DMS153 treated with DMSO at 0.1 percent for 48 hours (cell line): ENCODE data around the gene FOXL3.

Source experiments
- DNase-seq: peaks from one replicate; lab custom pipeline; 2025; ENCODE audit not compliant: unreplicated experiment; lab: John Stamatoyannopoulos, UW

The FOXL3 gene

DNA sequence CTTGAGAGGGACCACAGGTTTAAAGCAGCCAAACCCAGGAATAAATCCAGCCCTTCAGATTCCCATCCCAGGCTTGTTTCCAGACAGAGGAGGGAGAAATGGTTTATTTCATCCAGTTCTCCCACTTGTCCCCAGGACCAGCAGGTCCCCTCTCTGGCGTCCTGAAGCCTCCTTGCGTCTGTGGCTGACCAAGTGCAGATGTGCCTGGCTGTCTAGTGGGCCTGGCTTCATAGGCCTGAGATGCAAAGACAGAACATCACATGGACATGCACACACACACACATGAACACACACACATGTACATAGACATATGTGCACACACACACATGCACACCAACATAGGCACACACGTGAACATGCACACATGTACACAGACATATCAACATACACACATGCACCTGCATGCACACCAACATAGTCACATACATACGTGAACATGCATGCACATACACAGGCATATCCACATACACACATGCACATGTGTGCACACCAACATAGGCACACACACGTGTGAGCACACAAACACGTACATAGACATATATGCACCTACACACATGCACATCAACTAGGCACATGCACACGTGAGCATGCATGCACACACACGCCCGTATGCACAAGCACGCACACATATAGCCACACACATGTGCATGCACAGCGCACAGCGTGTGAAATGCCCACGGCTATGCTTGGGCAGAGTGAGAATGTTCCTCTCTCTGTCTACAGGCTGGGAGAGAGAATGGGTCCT is 10.7 kb downstream of the FOXL3 start:
- DNase-seq: no peak

DNA sequence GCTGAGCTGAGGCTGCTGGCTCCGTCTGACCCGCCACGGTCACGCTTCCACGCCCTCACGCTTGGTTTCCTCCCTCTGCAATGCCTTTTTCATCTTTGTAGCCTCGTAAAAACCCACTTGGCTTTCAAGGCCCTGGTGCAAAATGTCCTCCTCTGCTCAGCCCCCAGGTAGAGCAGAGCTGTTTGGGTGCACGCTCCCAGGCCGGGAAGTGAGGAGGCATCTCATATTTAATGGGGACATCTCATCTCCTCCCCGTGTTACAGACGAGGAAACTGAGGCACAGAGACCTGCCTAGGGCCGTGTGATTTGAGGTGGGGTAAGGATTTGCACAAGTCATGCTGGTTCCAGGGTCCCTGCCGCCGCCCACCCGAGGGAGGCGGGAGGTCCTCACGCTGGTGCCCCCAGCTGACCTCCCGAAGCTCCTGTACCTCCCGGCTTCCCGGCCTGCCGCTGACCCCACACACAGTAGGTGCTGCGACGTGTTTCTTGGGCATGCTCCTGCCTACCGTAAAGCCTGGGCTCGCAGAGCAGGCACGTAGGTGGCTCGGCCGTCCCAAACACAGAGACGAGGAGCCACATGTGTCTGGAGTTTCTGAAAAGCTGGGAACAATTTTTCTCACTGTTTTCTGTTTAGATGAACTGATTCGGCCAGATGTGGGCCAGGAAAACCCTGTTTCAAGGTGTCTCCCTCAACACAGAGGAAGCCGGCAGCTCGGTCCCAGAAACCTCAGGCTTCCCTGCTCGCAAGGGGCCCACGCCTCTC is 11.5 kb downstream of the FOXL3 start:
- no peak for DNase-seq

DNA sequence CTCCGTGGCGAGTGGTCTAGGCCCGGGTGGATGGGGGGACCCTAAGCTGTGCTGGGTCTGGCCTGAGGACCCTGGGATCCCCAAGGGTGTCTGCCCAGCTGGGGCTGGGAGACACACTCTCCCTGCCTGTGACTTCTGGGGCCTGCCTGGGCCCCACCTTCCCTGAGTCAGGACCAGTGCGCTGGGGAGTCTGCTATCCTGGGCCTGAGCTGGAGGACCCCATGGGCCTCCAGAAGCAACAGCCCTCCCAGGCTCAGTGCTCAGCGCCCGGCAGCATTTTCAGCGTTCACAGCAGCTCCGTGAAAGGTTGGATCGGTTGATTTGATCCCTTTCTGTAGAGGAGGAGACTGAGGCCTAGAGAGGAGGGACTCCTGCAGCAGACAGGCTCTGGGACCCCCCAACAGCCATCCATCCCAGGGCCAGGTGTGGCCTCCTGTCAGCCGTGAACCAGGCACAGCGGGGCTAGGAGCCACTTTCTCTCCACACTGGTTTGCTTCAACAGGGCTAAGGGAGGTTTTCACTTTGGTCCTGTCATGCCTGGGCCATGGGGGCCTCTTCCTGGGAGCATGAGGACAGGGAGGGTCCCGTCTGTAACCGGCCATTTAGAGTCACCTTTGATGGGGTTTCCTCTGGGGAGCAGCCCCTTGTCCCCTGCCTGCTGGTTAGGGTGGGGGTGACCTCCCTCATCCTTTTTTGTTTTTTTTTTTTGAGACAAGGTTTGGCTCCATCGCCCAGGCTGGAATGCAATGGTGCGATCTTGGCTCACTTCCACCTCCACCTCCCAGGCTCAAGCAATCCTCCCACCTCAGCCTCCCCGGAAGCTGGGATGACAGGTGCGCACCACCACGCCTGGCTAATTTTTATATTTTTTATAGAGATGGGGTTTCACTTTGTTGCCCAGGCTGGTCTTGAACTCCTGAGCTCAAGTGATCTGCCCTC is 12.4 kb downstream of the FOXL3 start:
- no peak for DNase-seq

DNA sequence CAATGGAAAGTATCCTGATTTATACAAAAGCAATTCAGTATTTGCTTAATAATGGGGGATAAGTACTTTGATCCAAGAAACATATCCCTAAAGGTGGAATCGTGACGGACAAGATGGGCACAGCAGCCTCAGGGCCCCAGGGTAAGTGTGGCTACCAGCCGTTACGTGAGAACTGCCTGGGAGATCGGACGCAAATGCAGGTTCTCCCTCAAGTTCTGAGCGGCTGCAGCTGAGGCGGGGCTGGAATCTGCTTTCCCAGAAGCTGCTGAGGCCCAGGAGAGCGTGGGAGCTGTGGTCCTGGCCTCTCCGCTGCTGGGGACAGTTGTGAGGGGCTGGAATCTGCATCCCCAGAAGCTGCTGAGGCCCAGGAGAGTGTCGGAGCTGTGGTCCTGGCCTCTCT is 13.5 kb downstream of the FOXL3 start:
- DNase-seq: no peak

DNA sequence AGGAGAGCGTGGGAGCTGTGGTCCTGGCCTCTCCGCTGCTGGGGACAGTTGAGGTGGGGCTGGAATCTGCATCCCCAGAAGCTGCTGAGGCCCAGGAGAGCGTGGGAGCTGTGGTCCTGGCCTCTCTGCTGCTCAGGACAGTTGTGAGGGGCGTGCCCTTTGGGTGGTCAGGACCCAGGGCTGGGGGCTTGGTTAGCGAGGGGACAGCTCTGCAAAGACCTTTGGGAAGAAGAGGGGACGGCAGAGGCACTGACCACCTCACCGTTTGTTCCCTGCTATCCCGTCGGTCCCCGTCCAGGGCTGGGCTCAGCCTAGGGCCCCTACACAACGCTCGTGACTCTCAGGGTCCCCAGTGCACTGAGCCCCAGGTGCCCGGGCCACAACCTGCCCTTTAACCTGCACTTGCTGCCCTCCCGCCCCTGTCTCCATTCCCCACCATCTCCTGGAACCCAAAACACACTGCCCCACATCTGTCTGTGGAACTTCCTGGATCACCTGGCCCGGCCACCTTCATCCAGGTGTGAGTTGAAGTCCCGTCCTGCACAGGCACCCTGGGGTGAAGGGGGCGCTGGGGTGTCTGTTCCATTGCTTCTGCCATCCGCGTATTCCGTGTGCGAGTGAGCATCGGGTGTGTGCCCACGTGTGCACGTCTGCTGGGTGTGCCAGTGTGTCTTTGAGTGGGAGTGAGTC is 14.1 kb downstream of the FOXL3 start:
- no peak for DNase-seq

DNA sequence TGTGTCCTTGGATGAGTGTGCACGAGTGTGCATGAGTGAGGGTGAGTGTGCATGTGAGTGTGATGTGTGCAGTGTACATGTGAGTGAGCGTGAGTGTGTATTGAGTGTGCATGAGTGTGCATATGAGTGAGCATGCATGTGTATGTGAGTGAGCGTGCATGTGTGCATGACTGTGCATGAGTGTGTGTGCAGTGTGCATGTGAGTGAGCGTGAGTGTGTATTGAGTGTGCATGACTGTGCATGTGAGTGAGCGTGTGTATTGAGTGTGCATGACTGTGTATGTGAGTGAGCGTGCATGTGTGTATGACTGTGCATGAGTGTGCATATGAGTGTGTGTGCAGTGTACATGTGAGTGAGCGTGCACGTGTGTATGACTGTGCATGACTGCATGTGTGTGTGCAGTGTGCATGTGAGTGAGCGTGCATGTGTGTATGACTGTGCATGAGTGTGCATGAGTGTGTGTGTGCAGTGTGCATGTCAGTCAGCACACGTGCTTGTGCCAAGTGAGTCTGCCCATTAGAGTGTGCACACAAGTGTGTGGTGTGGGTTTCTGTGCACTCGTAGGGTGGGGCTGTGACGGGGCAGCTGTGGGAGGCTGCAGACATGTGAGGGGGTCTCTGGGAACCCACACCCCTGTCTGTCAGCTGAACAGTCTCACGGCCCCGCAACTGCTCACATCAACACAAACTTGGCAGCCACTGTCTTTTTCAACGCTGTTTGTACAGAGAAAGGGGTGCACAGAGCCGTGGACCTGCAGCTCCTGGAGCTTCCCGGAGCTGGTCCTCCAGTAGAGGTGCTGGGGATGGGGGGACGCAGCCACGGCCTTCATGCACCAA is 14.8 kb downstream of the FOXL3 start:
- no peak for DNase-seq

DNA sequence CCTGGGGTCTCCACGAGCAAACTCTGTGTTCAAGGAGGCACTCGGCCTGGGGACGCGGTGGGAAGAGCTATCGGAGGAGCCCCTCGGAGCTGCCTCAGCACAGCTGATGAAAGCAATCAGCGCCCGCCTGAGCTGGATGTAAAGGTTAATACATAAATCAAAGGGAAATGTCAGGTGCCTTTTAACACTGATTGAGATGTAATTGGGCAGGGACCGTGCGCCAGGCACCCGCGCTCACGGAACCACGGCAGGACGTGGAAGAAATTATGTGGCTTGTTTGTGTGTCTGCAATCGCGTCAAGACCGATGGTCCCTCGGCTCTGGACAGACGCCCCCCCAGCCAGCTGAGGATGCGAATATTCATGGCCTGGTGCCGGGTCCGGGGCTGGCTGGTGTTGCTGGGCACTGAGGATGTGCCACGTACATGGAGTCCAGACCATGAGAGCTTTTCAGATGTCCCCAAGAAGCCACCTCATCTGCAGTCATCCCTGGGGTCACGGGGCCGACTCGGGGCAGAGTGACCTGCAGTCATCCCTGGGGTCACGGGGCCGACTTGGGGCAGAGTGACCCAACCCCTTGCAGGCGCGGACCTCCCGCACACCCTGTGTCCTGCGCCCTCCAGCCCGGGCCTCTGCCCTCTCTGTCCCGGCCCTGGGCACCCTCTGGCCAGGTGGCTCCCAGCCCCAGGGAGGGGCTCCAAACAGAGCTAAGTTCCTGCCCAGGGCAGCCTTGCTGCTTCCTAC is 15.6 kb downstream of the FOXL3 start:
- DNase-seq: no peak

DNA sequence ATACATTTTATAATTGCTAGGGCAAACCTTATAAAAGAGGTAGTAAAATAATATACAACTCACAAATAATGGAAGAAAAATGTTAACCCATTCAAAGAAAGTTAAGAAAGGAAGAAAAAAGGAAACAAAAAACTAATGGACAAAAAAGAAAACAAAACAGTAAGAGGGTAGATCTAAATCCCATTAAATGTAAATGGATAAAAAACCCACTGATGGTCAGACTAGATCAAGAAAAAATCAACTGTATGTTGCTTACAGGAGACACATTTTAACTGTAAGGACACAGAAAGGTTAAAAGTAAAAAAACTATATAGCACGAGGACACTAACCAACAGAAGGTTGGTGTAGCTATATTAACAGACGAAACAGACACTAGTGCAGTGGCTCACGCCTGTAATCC is 18.0 kb downstream of the FOXL3 start:
- no peak for DNase-seq

DNA sequence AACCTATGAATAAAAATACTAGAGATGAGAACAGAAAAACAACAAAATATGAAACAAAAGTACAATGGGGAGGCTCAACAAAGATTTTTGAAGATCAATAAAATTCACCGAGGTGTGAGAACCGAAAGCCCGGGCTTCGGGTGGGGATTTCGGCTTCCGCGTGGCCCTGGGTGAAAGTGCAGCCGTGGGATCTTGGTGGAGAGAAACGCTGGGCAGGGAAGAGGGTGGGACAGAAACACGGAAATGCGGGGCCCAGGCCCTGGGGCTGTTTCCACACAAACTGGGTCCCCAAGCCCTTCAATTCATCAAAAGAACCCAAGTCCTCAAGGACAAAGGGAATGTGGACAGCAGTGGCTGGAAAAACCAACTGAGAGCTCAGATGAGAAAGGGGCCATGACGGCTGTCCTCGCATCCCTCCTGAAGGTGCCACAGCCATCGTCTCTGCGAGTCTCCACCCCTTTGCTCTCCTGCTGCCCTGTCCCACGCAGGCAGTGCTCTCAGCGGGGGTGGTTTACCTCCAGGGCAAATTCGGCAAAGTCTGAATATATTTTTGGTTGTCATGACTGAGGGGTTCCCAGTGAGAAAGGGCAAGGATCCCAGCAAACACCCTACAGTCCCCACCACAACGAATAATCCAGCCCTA is 19.7 kb downstream of the FOXL3 start:
- DNase-seq: no peak

DNA sequence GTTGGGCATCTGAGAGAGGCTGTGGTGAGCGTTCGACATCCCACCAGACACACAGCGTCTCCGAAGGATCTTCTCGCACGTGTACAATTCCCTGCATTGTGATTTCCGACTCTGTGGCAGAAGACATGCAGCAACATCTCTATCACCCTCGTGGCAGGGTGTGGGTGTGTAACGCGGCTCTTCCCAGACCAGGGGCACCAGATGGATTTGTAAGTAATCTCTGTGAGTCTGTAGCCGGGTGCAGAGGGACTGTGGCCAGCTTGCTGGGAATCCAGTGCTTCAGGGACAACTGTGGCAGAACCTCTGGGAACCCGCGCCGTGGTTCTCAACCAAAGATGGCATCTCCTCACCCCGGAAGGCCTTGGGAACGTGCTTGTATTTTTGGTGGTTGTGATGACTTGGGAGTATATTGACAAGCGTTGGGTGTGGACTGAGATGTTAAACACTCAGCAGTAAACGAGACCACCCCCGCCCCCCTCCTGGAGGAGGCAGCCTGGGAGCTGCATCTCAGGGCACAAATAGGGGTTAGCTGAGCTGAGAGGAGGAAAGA is 21.2 kb downstream of the FOXL3 start:
- no peak for DNase-seq

DNA sequence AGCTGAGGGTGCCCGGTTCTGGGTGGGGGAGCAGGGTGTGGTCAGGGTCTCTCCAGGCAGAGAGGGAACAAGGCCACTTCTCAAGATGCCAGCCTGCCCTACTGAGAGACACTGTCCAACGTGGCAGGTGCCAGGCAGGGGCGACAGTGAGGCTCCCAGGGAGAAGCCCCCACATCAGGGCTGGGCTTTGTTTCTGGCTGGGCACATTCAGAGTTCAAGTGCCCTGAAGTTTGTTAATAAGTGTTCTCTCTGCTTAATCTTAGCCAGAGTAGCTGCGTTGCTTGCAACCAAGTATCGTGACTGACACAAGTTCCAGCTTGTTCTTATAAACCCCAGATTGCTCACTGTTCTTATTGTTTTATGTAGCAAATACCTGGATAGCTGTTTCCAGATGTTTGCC is 21.8 kb downstream of the FOXL3 start:
- DNase-seq: no peak

DNA sequence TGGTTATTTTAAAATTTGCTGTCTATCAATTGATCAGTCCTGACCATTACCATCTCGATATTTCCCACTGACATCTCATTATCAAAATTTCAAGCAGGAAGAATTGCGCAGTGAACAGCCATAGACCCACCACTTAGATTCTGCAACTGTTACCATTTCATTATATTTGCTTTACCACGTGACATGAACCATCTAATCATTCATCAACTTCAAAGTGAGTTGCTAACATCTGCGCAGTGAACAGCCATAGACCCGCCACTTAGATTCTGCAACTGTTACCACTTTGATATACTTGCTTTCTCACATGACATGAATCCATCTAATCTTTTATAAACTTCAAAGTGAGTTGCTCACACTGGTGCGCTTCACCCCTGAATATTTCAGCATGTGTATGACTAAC is 22.5 kb downstream of the FOXL3 start:
- no peak for DNase-seq

DNA sequence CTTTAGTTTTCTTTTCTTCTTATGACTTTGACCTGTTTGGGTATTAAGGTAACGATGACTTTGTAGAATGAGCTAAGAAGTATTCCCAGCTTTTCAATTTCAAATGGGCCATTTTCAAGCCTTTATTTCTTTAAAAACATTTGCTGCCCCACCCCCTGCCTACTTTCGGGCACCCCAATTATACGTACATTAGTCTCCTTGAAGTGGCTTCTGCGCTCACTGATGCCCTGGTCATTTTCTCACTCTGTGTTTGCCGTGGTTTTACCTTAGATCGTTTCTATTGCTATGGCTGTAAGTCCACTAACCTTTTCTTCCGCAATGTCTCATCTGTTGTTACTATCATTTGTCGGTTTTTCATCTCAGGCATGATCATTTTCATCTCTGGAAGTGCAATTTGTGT is 24.9 kb downstream of the FOXL3 start:
- no peak for DNase-seq

DNA sequence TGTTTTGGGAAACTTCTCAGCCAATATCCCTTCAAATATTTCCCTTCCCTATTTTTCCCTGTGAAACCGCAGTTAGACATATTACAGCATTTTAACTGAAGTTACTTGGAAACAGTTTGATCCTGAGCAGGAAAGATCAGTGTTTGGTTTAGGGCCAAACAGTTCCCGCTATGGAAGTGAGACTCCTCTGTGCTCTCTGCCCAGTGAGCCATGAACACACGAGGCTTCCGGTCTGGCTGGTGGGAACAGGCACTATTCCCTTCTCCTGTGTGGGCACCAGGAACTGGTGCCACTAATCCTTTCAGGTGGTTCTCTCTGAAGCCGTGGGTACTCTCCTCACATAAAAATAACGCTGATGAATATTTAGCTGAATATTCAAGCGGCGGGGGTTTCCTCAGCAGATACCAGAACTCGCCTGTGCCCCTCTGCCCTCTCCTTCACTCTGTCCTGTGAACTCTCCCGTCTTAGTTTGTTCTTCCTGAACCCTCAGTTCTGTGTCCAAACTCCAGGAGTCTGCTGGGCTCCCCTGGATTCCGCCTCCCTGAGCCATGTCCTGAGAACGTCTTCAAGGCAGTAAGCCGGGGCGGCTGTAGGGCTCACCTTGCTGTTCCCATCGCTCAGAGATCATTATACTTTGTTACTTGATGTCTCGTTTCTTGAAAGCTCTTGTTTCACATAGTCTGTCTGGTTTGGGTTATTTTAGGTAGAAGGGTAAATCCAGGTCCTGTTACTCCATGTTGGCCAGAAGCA is 25.7 kb downstream of the FOXL3 start:
- no peak for DNase-seq

DNA sequence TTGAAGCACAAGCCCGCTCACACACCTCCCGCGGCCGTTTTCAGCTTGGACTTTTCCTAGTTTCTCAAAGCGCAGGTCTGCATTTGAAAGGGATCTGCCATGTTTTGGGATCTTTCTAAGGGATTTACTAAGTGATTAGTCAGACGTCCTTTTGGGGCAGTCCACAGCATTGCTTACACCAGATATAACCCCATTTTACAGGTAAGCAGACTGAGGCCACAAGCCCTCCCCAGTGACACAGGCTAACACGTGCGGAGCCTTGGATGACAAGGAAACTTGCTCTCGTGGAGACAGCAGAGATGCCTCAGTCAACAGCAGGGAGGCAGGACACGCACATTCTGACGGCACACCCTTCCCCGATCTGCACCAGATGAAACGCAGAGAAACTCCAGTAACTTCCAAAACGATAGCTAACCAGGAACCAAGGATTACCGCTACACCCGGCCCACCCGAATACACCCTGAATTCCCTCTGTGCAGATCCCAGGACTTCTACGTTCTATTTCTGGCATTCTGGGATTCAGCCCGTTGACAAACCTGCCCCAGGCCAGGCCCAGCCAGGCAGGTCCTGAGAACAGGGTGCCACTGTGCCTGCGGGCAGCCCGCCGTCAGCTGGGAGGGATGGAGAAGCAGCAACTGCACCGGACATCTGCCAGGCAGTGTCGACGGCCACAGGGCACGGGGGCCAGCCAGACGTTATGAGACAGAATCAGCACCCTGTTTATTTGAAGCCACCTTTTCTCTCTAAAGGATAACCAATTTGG is 27.9 kb downstream of the FOXL3 start:
- no peak for DNase-seq

DNA sequence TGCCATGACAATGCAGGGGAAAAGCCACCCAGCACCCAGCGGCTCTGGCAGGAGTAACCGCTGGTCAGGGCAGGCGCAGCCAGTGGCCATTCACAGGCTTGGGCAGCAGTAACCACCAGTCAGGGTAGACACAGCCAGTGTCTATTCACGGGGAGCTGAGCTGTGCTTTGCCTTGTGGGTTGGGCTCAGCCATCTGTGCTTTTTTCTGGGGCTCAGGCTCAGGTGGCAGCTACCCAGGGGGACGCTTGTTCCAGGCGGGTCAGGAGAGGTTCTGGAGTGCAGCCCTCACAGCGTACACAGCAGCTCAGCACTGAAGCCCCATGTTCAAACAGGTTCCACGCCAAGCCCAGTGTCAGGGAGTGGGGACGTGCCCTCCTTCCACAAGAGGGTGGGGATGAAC is 28.5 kb downstream of the FOXL3 start:
- no peak for DNase-seq
